Right ventricle myocardium superior (tissue), 1 donor: Measurements from ENCODE around the gene CLCNKA. TPM values are rescaled to one million over a fixed set of nuclear protein-coding genes. Genes with fewer than 3 reads are reported as not detected.
"Not testable (repeated sequence)": the region's sequence is repeated elsewhere in the genome, so short reads cannot be mapped to it uniquely, and the experiment has no call there.

Source experiments
- ATAC-seq: fragments of 200-7000 bp; cut with Tn5 transposase; one replicate; pipeline ENCODE4 v1.9.1; 2020; ENCODE audit warnings: mild to moderate bottlenecking; ENCODE audit not compliant: poor library complexity
- DNase-seq: peaks from one replicate; pipeline ENCODE4 v3.0.0-alpha.2; 2020
- intact Hi-C: fragments of 100-400 bp; cut with DNase I; formaldehyde crosslinking; loops from one replicate; pipeline ENCODE4 v1.11.2; 2022
- total RNA-seq: library from RNA; stranded (reverse); fragmentation: NEBNext Ultra II Directional; extraction: Animal tissue kit (Norgen Biotek cat#: 25700); gene quantifications from one replicate; pipeline ENCODE4 v1.2.1, GENCODE V29; 2021
- donor health status: DM: no; HTN: yes; CAD: no; lungs with severe emphysema.

Gene CLCNKA
- total RNA-seq, 1 donor from 2014 or later, result 0.35 TPM

- DNase-seq, ATAC-seq, intact Hi-C loops: not testable (repeated sequence)
Observed at GRCh38 chr1:16029003-16029268, 7.1 kb downstream of the CLCNKA start.

GRCh38 chr1:16029288-16029687, 7.5 kb downstream of the CLCNKA start:
- intact Hi-C loops, result no loop called here
- no peak for DNase-seq
- ATAC-seq, result no peak

DNA sequence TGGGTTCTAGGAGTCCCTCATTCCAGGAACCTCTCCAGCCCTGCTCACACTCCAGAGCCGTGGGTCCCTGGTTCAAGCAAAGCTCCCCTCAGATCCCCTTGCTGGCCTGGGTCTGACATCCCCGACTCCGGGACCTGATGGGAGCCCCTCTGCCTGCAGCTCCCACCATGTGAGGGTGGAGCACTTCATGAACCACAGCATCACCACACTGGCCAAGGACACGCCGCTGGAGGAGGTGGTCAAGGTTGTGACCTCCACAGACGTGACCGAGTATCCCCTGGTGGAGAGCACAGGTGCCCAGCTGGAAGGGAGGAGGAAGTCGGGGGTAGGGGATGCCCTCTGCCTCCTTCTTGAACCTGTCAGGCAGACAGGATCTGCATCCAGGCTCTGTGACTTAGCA, 9.7 kb downstream of the CLCNKA start:
- ATAC-seq, result no peak
- intact Hi-C loops, result no loop called here
- DNase-seq, result no peak

- ATAC-seq (peak; percentile 96), DNase-seq (peak; percentile 92)
- intact Hi-C loops, result loop anchor here (2.0 kb wide), 1 partner anchor 24 kb away; no protein-coding TSS in a partner anchor
Observed at GRCh38 chr1:16032388-16033102, 10.7 kb downstream of the CLCNKA start.

- ATAC-seq, DNase-seq: not testable (repeated sequence)
- intact Hi-C loops, result loop anchor here (2.0 kb wide), 1 partner anchor 24 kb away; no protein-coding TSS in a partner anchor
Observed at GRCh38 chr1:16033103-16033632, 11.3 kb downstream of the CLCNKA start.

GRCh38 chr1:16036461-16036860, 14.6 kb downstream of the CLCNKA start:
- DNase-seq, intact Hi-C loops, ATAC-seq: not testable (repeated sequence)

GRCh38 chr1:16038620-16038912, 16.7 kb downstream of the CLCNKA start:
- ATAC-seq (no peak), DNase-seq (no peak)
- intact Hi-C loops, result no loop called here

- DNase-seq, intact Hi-C loops, ATAC-seq: not testable (repeated sequence)
Observed at GRCh38 chr1:16039871-16040270, 18.0 kb downstream of the CLCNKA start.

- DNase-seq, result no peak
- intact Hi-C loops, result no loop called here
- no peak for ATAC-seq
Observed at GRCh38 chr1:16041200-16041599, 19.4 kb downstream of the CLCNKA start.

DNA sequence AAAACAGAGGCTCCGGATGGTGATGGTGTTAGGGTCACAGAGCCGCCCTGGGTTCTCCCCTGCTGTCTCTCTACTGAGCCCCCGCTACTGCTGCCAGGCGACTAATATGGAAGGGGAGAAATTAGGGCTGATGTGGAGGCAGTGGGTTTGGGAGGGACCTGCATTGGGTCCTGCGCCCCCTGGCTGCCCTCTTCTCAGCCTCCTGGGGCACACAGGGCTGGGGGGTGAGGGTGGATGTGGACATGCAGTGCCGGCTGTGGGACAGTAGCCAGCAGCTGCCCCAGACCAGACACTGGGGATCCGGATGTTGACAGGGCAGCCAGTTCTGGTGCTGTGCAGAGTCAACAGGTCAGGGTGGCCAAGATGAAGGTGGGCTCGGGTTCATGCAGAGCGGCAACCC, 20.3 kb downstream of the CLCNKA start:
- ATAC-seq, result no peak
- intact Hi-C loops, result no loop called here
- no peak for DNase-seq

GRCh38 chr1:16042654-16043053, 20.8 kb downstream of the CLCNKA start:
- intact Hi-C loops, DNase-seq: not testable (repeated sequence)

GRCh38 chr1:16043521-16043920, 21.7 kb downstream of the CLCNKA start, which contains the start of gene CLCNKB:
CLCNKB (plus strand) TSS chr1:16043782; CDS start chr1:16044493, 711 bp downstream.
- DNase-seq, result no peak
- ATAC-seq, result no peak
- intact Hi-C loops, result no loop called here

More at GRCh38 chr1:16042654-16043053, 20.8 kb downstream of the CLCNKA start:
- not testable (repeated sequence) for ATAC-seq

DNA sequence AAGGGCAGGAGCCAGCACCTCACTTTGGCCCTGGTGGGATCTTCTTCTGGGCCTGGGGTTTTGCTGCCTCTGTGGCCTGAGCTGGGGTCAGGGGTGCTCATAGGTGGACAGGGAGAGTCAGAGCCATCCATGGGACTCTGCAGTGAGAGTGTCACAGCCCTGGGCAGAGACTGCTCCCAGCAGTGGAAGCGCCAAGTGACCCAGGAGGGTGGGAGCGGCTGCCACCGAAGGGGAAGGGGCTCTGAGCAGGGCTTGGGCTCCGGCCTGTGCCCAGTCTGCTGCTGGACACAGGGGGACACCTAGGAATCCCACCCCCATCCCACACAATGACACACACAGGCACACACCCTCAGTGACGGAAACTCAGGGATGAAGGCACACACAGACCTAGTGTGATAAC, 22.1 kb downstream of the CLCNKA start:
- DNase-seq (no peak), ATAC-seq (no peak)
- intact Hi-C loops, result no loop called here

DNA sequence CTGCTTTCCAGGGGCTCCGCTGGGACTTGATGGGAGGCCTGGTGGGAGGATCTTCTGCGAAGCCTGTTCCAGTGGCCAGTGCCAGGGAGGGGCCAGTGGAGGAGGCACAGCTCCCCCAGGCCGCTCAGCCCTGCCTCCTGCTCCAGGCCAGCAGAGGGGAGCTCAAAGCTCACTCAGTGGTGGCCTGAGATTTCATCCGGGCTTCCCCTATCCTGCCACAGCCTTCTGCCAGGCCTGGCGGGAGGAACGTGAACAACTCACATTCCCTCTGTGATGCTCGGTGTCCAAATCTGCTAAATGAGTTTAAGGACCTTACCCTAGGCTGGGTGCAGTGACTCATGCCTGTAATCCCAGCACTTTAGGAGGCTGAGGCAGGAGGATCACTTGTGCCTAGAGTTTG, 25.0 kb downstream of the CLCNKA start:
- DNase-seq (no peak), ATAC-seq (no peak)
- intact Hi-C loops, result no loop called here

GRCh38 chr1:16047791-16048475, 26.1 kb downstream of the CLCNKA start:
- no peak for DNase-seq
- no peak for ATAC-seq
- intact Hi-C loops, result no loop called here

DNA sequence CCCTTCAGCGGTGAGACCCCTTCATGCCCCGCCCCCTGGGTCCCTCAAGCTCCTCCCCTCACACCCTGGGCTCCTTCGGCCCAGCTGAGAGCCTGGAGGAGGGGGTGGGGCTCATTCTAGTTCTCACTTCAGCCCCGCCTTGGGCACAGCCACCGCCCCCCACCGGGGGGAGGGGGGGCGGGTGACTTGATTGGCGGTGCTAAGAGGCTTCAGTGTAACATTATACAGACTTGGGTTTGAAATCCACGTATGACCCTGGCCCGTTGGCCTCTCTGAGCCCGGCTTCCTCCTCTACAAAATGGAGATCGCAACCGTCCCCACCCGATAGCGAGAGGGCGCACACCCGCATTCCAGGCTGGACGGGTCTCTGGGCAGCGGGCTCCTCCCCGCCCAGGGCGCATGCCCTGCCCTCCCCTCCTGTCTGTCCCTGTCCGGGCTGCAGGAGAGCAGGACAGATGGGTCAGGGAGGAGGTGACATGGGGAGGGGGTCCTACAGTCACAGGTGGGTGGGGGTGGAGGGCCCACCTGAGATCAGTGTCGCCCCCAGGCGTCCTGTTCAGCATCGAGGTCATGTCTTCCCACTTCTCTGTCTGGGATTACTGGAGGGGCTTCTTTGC, 26.8 kb downstream of the CLCNKA start:
- peak; percentile 62 for DNase-seq
- ATAC-seq, result peak; percentile 80
- intact Hi-C loops, result no loop called here

DNA sequence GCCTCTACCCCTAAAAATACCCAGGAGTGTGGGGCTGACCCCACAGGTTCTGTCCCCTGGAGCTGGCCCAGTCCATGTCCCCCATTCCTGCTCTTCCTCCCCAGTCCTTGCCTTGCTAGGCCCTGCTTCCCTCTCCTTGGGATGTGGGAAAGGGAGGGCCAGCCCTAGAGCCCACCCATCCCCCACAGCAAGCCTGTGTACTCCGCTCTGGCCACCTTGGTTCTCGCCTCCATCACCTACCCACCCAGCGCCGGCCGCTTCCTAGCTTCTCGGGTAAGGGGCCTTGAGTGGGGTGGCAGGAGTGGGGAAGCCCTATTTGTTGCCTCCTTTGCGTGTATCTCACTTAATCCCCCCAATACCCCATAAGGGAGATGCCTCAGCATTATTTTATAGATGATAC, 28.5 kb downstream of the CLCNKA start:
- DNase-seq (no peak), ATAC-seq (no peak)
- intact Hi-C loops, result loop anchor here (10.0 kb wide), 1 partner anchor 256 kb away; no protein-coding TSS in a partner anchor

- ATAC-seq (no peak), DNase-seq (no peak)
- intact Hi-C loops, result loop anchor here (10.0 kb wide), 1 partner anchor 256 kb away; no protein-coding TSS in a partner anchor
Observed at GRCh38 chr1:16051039-16051438, 29.2 kb downstream of the CLCNKA start.

- intact Hi-C loops, result loop anchor here (10.0 kb wide), 1 partner anchor 257 kb away; no protein-coding TSS in a partner anchor
- not testable (repeated sequence) for ATAC-seq, DNase-seq
Observed at GRCh38 chr1:16051949-16052348, 30.1 kb downstream of the CLCNKA start.
